ENCODE results near the gene TTLL5.
"Not testable (repeated sequence)": the region's sequence is repeated elsewhere in the genome, so short reads cannot be mapped to it uniquely, and the experiment has no call there.

TTLL5 gene

DNA sequence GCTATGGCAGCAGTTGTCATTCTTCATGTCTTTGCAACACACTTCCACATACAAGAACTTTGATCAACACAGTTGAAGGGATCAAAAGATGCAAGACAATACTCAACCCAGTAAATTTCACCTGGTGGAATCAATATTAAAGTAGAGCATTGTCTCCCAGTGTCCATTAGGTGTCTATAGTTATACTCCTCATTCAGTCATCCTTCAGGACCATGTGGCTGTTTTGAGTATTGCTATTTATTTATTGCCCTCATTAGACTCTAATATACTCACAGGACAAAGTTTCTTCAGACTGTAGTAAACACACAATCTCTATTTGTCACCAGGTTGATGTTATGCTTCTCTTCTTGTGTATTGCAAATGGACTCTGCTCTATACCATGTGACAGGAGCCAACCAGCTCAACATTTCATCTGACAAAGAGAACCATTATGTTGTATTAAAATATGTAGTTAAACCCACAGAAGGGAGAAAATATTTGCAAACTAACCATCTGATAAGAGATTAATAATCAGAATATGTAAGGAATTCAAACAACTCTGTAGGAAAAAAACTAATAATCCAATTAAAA, 174.2 kb downstream of the TTLL5 start:
- DNase-seq (ENCODE audit: low read depth), result no peak

DNA sequence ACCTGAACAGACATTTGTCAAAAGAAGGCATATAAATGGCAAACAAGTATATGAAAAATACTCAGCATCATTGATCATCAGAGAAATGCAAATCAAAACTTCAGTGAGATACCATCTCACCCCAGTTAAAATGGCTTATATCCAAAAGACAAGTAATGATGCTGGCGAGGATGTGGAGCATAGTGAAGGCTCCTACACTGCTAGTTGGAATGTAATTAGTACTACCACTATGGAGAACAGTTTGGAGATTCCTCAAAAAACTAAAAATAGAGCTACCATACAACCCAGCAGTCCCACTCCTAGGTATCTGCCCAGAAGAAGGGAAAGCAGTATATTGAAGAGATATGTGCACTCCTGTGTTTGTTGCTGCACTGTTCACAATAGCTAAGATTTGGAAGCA, 174.7 kb downstream of the TTLL5 start:
- DNase-seq (ENCODE audit: low read depth), result no peak

DNA sequence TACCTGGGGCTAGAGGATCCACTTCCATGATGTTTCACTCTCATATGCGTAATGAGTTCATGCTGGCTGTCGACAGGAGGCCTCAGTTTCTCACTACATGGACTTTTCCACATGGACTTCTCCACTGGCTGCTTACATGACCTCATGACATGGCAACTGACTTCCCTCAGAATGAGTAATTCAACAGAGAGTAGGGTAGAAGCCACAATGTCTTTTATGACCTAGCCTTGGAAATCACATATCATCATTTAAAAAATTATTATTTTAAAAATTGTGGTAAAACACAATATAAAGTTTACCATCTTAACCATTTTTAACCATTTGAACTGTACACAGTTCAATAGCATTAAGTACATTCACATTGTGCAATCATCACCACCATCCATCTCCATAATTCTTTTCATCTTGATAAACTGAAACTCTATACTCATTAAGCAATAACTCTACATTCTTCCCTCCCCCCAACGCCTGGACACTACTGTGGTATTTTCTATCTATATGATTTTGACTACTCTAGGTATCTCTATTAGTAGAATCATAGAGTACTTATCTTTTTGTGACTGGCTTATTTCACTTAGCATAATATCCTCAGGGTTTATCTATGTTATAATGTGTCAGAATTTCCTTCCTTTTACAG, 176.2 kb downstream of the TTLL5 start:
- no peak for DNase-seq (ENCODE audit: low read depth)

DNA sequence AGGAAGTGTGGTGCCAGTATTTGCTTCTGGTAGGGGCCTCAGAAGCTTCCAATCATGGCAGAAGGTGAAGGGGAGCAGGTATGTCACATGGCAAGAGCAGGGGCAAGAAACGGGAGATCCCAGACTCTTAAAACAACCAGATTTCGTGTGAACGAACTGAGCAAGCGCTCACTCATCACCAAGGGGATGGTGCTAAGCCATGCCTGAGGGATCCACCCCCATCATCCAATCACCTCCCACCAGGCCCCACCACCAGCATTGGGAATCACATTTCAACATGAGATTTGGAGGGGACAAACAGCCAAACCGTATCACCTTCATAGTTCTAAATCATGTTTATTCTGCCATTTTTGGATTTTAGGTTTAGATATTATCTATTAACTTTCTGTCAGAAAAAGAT, 179.9 kb downstream of the TTLL5 start:
- no peak for DNase-seq (ENCODE audit: low read depth)

DNA sequence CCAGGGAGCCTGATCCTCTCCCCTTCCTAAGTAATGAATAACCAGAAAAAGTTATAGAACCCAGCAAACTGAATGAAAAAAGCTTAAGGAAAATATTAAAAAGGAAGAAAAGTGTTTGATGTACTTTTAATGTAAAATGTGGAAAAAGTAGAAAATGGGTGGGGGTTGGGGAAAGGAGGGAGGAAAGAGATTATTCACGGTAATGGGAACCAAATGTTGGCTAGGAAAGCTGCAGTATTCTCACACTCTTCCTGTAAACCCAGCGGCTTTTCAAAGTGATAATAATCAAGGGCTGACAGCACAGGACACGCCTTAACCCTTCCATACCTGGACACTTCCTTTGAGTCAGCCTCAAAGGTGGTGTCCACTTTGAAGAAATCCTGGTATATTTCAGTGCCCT, 181.5 kb downstream of the TTLL5 start:
- no peak for DNase-seq (ENCODE audit: low read depth)

DNA sequence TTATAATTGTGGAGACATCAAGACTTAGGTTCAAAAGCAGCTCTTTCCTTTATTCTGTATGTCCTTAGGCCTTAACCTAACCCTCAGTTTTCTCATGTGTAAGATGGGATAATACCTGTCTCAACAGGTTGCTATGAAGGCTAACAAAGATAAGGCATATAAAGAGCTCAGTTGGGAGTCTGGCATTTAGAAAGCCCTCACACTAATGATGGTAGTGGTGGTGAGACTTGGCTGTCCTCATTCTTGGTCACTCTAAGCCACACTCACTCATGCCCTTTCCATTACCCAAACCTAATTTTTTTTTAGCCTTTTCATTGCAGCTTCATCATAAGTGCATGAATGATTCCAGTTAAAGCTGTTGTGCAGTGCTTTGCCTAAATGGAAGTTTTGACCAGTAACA, 183.4 kb downstream of the TTLL5 start:
- no peak for DNase-seq (ENCODE audit: low read depth)

DNA sequence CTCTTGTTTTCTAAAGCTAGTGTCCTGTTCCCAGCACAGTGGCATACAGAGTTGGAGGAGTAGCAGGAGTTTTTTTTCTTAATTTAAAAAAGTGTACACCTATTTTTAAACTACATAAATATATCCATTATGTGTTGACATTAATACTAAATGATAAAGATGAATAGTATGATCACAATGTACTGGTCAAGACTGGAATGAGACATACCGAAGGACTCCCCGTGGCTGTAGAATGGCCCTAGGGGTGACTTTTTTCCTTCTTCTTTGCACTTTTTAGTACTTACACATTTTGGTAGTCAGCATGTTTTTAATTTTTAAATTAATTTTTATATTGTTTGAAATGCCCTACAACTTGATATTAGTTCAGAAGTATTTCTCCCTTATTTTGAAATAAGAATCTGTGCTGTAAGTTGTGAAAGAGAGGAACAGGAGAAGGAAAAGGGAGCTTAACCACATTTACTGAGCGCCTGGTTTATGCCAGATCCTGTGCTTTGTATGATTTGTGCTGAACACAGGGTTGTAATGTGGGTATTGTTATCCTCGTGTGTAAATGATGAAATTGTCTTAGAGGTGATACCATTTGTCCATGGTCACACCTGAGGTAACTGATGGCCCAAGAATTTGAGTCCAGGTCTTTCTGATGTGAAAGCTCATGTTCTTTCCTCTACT, 184.2 kb downstream of the TTLL5 start:
- no peak for DNase-seq (ENCODE audit: low read depth)

DNA sequence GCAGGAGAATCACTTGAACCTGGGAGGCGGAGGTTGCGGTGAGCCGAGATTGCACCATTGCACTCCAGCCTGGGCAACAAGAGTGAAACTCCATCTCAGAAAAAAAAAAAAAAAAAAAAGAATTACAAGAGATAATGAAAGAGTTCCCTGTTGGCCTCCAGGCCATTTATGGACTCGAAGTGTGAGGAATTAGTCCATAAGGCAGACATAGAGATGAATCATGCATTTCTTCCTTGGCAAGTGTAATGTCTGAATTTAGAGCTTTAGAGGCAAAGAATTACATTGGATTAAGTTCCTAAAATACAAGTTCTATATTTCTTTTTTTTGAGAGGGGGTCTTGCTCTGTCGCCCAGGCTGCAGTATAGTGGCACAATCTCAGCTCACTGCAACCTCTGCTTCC, 185.6 kb downstream of the TTLL5 start:
- not testable (repeated sequence) for DNase-seq (ENCODE audit: low read depth)

DNA sequence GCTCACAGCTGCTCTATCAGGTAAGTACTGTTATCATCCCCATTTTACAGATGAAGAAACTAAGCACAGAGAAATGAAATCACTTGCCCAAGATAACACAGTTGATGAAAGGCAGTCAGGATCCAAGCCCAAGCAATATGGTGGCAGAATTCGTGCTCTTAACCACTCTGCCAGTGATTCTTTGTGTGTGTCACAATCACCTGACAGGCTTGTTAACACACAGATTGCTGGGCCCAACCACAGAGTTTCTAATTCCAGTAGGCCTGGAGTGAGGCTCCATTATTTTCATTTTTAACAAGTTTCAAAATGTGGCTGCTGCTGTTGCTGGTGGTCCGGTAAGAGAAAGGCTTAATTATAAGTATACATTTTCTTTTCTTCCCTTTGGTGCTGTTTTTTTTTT, 186.5 kb downstream of the TTLL5 start:
- no peak for DNase-seq (ENCODE audit: low read depth)

DNA sequence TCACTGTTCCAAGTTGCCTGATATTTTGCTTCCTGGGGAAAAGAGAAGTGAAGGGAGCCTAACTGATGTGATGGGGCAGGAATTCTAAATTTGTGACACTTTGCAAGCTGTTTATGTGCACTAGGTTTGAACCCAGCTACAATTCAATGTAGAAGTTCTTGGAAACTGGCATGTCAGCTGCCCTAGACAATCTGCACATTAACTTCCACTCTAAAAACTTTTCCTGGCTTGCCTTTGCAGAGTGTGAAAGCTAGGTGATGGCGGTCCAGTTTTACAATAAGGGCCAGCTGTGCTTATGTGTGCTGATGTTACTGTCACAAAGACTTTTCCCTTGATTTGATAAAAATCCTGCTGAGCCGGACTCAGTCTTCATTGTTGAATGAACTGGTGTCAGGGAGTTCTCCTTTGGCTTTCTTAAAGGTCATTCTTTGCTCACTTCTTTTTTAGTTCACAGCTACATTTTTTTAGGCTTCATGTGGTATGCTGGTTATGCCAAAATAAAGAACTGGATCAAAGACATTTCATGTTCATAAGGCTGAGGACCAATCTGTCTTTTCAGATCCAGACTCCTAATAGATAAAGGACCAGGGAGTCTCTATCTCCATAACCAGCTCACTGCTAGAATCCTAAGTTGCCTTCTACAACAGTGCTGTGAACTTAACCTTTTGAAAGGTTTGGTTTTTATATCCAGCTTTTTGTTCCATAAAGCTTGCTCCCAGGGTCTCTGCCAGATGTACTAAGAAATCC, 187.3 kb downstream of the TTLL5 start:
- no peak for DNase-seq (ENCODE audit: low read depth)

DNA sequence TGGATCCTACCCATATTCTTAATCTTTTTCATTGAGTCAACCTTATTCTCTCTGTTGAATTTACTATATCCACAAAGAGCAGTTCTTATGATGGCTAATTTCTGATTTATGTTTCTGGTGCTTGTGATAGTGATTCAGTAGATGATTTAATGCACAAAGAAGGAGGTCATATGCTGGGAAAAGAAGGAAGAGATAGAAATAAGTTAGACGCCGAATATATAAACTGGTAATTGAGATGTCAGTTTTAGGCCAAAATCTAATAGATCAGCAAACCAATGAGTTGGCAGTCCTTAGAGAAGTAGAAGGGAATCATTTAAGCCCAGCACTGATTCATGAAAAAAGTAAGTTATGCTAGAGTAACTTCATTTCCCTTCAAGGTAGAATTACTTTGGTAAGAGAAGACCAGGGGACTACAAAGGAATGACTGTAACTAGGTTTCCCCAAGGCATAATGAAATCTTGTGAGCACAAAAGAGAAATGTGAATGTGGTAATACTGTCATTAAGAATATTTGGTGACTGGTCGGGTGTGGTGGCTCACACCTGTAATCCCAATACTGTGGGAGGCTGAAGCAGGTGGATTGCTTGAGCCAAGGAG, 188.4 kb downstream of the TTLL5 start:
- no peak for DNase-seq (ENCODE audit: low read depth)

DNA sequence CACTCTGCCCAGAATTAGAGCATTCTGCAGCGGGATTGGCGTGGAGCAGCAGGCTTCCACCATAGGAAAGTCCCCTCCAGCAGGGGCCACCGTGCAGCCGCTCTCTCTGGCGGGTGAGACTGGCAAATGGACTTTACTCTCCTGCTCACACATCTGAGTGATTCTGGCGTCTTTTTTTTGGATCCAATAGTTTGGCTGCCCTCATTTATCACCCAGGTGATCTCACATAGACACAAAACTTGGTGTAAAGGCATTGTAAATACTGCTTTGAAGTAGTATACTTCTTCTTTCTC, 190.5 kb downstream of the TTLL5 start:
- no peak for DNase-seq (ENCODE audit: low read depth)

DNA sequence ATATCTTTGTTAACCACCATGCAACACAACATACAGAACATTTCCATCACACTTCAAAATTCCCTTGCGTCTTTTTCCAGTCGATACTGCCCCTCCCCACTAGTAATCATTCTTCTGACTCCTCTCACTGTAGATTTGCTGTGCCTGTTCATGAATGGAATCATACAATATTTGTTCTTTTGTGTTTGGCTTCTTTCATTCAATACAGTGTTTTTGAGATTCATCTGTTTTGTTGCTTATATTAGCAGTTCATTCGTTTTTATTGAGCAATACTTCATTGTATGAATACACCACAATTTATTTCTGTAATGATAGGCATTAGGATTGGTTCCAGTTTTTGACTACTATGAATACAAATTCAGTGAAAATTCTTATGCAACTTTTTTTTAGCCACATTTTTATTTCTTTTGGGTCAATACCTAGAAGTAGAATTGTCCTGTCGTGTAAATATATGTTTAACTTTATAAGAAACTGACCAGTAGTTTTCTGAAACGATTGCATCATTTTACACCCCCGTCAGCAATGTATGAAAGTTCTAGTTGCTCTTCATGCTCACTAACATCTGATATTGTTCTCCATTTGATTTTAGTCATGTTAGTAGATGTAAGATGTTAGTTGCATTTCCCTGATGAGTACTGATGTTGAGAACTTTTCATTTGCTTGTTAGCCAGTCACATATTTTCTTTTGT, 193.2 kb downstream of the TTLL5 start:
- DNase-seq (ENCODE audit: low read depth), result no peak

DNA sequence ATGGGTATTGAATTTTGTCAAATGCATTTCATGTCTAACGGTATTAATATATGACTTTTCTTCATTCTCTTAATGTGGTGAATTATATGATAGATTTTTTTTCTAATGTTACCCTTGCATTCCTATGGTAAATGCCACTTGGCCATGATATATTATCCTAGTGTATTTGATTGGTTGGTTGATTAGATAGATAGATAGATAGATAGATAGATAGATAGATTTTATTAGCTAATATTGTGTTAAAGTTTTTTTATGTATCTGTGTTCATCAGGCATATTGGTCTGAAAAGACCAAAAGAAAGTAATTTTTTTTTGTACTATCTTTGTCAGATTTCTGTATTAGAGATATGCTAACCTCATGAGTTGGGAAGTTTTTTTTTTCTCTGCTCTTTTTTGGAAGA, 196.2 kb downstream of the TTLL5 start:
- no peak for DNase-seq (ENCODE audit: low read depth)

DNA sequence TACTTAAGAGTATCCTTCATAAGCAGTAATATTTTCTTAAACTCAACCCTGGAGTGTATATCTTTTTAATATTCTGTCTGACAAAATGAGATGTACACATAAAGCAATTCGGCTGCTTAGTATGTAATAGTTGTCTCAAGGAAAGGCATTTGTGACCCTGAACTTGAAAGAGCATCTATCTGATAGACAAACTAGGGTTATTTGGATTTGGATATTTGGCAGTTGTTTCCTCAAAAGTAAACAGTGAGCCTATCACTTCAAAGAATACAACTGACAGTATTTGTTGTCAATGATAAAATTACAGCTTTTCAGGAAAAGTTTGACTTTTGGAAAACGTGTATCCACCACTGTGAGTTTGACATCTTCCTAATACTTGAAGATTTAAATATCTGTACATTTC, 197.3 kb downstream of the TTLL5 start:
- no peak for DNase-seq (ENCODE audit: low read depth)

DNA sequence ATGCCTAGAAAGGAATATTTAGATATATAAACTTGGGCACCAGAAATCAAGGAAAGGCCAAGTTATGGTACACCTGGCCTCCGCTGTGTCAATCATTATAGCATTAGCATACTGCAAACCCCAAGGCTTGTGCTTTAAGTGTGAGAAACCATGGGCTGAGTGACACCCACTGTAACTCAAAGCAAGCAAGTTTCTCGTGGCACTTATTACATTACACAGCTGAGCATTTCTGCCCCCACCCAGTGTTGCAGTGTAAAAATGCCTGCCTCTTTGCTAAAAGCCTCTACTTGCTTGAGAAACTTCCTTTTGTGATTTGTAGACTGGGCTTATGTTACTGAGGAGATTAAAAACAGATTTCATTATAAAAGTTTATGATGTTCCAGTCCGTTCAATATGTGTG, 198.7 kb downstream of the TTLL5 start:
- no peak for DNase-seq (ENCODE audit: low read depth)

DNA sequence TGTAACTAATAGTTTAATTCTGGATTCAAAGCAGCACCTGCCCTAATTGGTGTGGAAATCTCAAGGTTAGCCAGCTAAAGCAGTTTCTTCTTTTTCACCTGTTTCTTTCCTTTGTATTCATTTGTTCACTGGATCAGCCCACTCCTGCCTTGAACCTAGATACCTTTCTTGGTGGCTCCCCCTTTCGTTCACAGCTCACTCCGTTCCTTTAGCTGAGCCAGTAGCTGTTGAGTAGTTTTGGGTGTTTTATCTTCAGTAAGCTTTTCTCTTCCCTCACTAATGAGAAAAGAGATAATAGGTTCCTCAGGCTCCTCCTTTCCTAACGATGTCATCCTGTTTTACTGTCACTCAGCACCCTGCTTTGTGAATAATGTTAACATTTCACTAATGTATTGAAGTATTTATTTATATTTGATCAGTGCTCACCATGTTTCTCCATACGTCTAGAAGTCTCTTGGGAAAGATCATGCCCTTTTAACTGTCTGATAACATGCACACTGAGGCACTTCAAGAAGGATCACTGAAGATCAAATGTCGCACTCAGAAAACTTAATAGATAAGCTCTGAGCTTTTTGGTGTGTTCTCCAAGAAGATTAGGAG, 199.6 kb downstream of the TTLL5 start:
- DNase-seq (ENCODE audit: low read depth), result no peak

DNA sequence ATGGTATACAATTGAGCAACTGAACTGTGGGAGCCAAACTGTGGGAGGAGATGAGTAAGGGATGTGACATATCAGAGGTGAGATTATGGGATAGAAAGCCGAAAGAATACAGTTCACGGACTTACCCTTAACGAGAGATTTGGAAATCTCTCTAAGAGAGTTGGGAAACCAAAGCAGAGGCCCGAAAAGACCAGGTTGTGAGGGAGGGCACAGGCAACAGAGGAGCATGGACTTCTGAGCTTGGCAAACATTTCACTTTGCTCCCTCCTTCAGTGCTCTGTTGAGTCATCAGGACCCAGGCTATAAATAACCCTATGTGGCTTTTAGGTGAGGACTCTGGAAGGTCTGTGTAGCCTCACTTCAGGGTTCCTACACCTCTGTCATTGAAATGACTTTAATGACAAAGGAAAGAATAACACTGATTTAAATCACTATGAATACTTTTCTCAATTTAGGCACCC, 200.1 kb downstream of the TTLL5 start:
- no peak for DNase-seq (ENCODE audit: low read depth)

DNA sequence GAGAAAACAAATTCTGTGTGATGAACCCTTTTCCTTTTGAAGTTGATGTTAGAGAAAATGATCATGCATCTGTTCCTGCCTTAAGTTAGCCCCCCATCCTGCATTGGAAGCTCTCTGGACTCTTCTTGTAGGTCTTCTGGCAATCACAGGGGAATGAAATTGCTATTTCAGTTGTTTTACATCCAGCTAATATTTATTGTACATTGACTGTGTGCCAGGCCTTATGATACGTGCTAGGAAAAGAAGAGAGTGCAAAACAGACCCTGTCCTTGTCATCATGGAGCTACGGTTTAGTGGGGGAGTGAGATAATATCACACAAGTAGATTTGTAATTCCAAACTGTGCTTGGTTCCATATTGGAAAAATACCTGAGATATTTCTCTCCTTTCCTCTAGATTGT, 202.2 kb downstream of the TTLL5 start:
- DNase-seq (ENCODE audit: low read depth), result no peak

DNA sequence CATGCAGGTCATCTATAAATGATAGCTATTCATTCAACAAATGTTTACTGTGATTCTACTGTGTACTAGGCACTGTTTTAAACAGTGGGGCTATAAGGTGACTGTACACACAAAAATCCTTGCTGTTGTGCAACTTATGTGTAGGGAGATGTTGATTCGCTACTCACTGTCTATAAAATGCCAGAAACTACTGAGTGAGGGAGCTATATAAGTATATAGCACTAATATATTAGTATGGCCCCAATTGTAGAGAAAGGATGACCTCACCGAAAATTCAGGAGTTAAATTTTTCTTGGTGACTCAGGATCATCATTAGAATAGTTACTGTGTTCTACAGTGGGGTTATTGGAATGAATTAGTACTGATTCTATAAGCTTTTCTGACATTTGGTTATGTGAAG, 203.3 kb downstream of the TTLL5 start:
- DNase-seq (ENCODE audit: low read depth), result no peak

DNA sequence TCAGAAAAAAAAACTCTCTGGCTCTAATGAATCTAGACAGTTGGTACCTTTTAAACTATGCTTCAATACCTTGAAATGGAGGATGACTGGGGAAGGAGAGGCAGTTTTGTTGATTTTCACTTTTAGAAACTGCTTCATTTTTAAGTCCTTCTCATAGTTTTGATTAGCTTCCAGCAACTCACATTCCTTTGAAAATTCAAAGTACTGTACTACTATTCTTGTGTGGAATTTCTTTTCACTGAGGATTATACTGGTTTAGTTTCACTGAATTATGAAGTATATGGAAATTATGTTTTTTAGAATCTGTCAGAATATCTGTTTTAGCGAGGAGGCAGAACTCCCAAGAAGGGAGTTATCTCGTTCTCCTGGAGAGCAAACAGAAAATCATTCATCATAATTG, 204.5 kb downstream of the TTLL5 start:
- DNase-seq (ENCODE audit: low read depth), result no peak

DNA sequence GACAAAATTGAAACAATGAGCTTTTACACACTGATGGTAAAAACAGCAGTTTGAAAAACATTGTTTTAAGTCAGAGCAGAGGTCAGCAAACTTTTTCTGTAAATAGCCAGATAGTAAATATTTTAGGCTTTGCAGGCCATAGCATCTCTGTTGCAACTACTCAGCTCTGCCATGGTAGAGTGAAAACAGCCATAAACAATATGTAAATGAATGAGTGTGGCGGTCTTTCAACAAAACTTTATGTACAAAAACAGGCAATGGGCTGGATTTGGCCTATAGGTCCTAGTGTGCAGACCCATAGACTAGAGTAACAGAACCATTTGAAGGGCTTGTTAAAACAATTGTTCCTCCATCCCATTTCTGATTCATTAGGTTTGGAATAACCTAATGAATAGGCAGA, 205.9 kb downstream of the TTLL5 start:
- no peak for DNase-seq (ENCODE audit: low read depth)

Data from T follicular helper cell (primary cell).